Calu3 (cell line): ENCODE measurements around the gene HTRA2. TPM values are rescaled to one million over a fixed set of nuclear protein-coding genes. Genes with fewer than 3 reads are reported as not detected.

Source experiments
- BruUV-seq: library from RNA; stranded (reverse); fragments of 400-500 nt; replicated peaks from 2 replicates; lab custom pipeline; 2021; lab: Mats Ljungman, UMichigan
- CTCF ChIA-PET: fragments of 300-600 bp; sonication (Branson Sonifier 250); formaldehyde crosslinking; loops from one replicate; lab custom pipeline; 2022; ENCODE audit warnings: antibody characterized with exemption; lab: Charles Lee
- DNase-seq: peaks from one replicate; pipeline ENCODE4 v3.0.0; 2022
- H3K27ac Mint-ChIP-seq: one replicate; pipeline ENCODE4 v1.8.0; 2022; ENCODE audit warnings: mixed read lengths; ENCODE audit not compliant: unreplicated experiment
- H3K27me3 Mint-ChIP-seq: one replicate; pipeline ENCODE4 v1.8.0; 2022; ENCODE audit warnings: mixed read lengths; ENCODE audit not compliant: unreplicated experiment
- H3K36me3 Mint-ChIP-seq: one replicate; pipeline ENCODE4 v1.8.0; 2022; ENCODE audit warnings: mild to moderate bottlenecking, moderate library complexity, mixed read lengths; ENCODE audit not compliant: insufficient read depth, unreplicated experiment
- H3K4me1 Mint-ChIP-seq: one replicate; pipeline ENCODE4 v1.8.0; 2022; ENCODE audit warnings: mild to moderate bottlenecking, low read depth, mixed read lengths; ENCODE audit not compliant: unreplicated experiment
- H3K4me3 Mint-ChIP-seq: one replicate; pipeline ENCODE4 v1.8.0; 2022; ENCODE audit warnings: mild to moderate bottlenecking, low read depth, moderate library complexity, mixed read lengths; ENCODE audit not compliant: unreplicated experiment
- H3K9me3 Mint-ChIP-seq: one replicate; pipeline ENCODE4 v1.8.0; 2022; ENCODE audit warnings: low read depth, mixed read lengths; ENCODE audit not compliant: unreplicated experiment
- intact Hi-C: fragments of 100-400 bp; cut with micrococcal nuclease; formaldehyde crosslinking; loops from one replicate; pipeline ENCODE4 v1.10.0; 2022; ENCODE audit not compliant: unreplicated experiment
- total RNA-seq: library from RNA; stranded (reverse); gene quantifications from 2 replicates; pipeline ENCODE4 v1.2.3, GENCODE V29; 2022
- TF ChIP-seq, protein P1 (sequence below): fragments of 200-600 bp; IDR thresholded peaks from one replicate; pipeline ENCODE4 v1.8.0; 2022; ENCODE audit warnings: antibody characterized with exemption; ENCODE audit not compliant: unreplicated experiment

The HTRA2 gene
- total RNA-seq, 1 experiment from 2014 or later, result 26.3 TPM

- no peak for DNase-seq
- Mint-ChIP-seq H3K36me3 (peaks cover 24% of the 10 kb centered on the region), H3K9me3 (no peaks in the 10 kb centered on the region), H3K4me1 (peaks cover 18% of the 10 kb centered on the region), H3K4me3 (peak overlapping the region; percentile 36), H3K27me3 (peaks cover 12% of the 10 kb centered on the region), H3K27ac (no peak overlapping the region)
- CTCF ChIA-PET, result no interaction called here
- intact Hi-C loops, result no loop called here
- TF ChIP-seq, protein P1, sequence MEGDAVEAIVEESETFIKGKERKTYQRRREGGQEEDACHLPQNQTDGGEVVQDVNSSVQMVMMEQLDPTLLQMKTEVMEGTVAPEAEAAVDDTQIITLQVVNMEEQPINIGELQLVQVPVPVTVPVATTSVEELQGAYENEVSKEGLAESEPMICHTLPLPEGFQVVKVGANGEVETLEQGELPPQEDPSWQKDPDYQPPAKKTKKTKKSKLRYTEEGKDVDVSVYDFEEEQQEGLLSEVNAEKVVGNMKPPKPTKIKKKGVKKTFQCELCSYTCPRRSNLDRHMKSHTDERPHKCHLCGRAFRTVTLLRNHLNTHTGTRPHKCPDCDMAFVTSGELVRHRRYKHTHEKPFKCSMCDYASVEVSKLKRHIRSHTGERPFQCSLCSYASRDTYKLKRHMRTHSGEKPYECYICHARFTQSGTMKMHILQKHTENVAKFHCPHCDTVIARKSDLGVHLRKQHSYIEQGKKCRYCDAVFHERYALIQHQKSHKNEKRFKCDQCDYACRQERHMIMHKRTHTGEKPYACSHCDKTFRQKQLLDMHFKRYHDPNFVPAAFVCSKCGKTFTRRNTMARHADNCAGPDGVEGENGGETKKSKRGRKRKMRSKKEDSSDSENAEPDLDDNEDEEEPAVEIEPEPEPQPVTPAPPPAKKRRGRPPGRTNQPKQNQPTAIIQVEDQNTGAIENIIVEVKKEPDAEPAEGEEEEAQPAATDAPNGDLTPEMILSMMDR, result no peak
- no TSS peak for BruUV-seq
Observed at GRCh38 chr2:74555610-74556103, 25.9 kb downstream of the HTRA2 start.

DNA sequence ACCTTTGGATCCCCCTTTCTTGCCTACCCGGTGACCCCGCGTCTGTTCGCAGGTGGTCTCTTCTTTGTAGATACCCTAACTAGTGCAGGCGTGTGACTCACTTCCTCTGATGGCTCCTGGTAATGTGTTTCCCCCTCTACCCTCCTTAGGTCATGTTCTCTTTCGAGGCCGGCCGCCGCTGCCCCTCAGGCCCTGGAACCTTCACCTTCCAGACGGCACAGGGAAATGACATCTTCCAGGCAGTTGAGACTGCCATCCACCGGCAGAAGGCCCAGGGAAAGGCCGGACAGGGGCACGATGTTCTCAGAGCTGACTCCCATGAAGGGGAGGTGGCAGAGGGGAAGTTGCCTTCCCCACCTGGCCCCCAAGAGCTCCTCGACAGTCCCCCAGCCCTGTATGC, 26.4 kb downstream of the HTRA2 start:
- CTCF ChIA-PET, result no interaction called here
- TF ChIP-seq, protein P1, result no peak
- Mint-ChIP-seq H3K9me3 (no peaks in the 10 kb centered on the region), H3K4me1 (peaks cover 18% of the 10 kb centered on the region), H3K36me3 (peaks cover 24% of the 10 kb centered on the region), H3K27me3 (peaks cover 17% of the 10 kb centered on the region), H3K27ac (no peak overlapping the region), H3K4me3 (no peak overlapping the region)
- BruUV-seq, result no TSS peak
- intact Hi-C loops, result no loop called here
- DNase-seq, result no peak

DNA sequence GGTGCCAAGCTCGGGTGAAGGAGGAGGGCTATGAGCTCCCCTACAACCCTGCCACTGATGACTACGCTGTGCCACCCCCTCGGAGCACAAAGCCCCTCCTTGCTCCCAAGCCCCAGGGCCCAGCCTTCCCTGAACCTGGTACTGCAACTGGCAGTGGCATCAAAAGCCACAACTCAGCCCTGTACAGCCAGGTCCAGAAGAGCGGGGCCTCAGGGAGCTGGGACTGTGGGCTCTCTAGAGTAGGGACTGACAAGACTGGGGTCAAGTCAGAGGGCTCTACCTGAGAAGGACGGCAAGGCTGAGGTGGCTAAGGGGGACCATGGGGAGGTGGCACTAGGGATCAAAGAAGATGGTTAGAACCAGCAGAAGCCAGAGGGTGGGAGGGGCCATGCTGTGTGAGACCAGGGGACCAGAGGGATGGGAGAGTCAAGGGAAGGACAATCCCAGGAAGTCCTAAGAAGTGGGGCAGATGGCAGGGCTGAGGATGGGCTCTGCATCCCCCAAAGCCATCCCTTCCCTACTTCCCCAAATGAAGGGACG, 27.2 kb downstream of the HTRA2 start:
- CTCF ChIA-PET, result interaction anchor here (0.5 to 0.6 kb wide), 2 partner anchors 42 to 165 kb away, joined by 3 read pairs; no protein-coding TSS in a partner anchor
- Mint-ChIP-seq H3K9me3 (no peaks in the 10 kb centered on the region), H3K27me3 (peaks cover 24% of the 10 kb centered on the region), H3K36me3 (peaks cover 24% of the 10 kb centered on the region), H3K27ac (no peak overlapping the region), H3K4me1 (peaks cover 11% of the 10 kb centered on the region), H3K4me3 (no peak overlapping the region)
- intact Hi-C loops, result no loop called here
- TF ChIP-seq, protein P1, result no peak
- no peak for DNase-seq
- BruUV-seq, result no TSS peak

GRCh38 chr2:74558284-74559230, 28.8 kb downstream of the HTRA2 start:
- H3K4me3 Mint-ChIP-seq, result no peak overlapping the region

More at GRCh38 chr2:74558284-74559230, 28.8 kb downstream of the HTRA2 start:
- Mint-ChIP-seq H3K27me3 (peaks cover 35% of the 10 kb centered on the region), H3K36me3 (peaks cover 22% of the 10 kb centered on the region), H3K4me1 (no peaks in the 10 kb centered on the region), H3K27ac (no peak overlapping the region), H3K9me3 (no peaks in the 10 kb centered on the region)
- DNase-seq, result no peak
- intact Hi-C loops, result no loop called here
- CTCF ChIA-PET, result interaction anchor here (0.7 to 0.8 kb wide), 2 partner anchors 9 to 57 kb away, joined by 3 read pairs; no protein-coding TSS in a partner anchor
- TF ChIP-seq, protein P1, result no peak
- BruUV-seq, result no TSS peak
